ENCODE results near the gene FAM120B.

Gene FAM120B

GRCh38 chr6:170288091-170288631 lies 18.4 kb upstream of the FAM120B start:
- DNase-seq, result no peak

GRCh38 chr6:170288852-170289179 lies 17.7 kb upstream of the FAM120B start:
- DNase-seq, result no peak

- DNase-seq, result no peak
These were observed 17.2 kb upstream of the FAM120B start for GRCh38 chr6:170289180-170289931.

- no peak for DNase-seq
These were observed 16.6 kb upstream of the FAM120B start for GRCh38 chr6:170289951-170290295.

- DNase-seq, result no peak
These were observed 16.0 kb upstream of the FAM120B start, which contains the start of gene DLL1 for GRCh38 chr6:170290296-170291128. Gene DLL1, minus strand, starts transcription at chr6:170291078. Its CDS starts 939 bp downstream, at chr6:170290139.

- no peak for DNase-seq
These were observed 15.1 kb upstream of the FAM120B start for GRCh38 chr6:170291271-170292110.

- no peak for DNase-seq
These were observed 14.5 kb upstream of the FAM120B start for GRCh38 chr6:170292111-170292406.

DNA sequence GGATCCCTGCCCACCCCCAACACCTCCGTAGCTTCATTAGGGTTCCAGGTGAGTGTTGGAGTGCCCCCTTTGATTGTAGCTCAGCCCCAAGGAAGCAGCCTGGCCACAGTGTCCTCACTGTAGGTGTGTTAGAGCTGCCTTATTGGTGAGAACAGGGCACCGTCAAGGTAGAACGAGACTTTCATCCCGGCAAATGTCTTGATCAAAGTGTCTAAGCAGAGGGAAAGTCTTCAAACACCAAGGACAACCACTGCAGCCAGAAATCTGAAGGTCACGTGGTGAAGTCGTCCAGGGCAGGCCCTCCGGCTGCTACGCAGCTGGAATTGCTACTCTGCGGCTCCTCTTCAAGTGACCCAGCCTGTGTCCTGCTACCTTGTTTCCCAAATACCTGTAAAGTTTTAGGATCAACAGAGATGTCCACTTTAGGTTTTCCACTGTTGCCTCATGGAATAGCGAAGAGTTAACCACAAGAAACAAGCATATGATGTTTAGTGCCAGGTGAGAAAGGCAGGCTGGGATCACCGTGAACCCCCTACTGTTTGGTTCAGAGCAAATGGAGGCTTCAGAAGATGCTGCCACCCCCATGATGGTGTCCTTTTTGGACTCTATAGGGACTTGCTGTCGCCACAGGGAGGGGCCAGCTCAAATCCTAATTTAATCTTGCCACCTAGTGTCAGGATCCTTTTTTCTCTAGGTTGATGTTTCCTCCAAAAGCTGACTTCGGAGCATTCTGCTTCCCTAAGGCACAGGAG lies 14.0 kb upstream of the FAM120B start:
- DNase-seq, result no peak

DNA sequence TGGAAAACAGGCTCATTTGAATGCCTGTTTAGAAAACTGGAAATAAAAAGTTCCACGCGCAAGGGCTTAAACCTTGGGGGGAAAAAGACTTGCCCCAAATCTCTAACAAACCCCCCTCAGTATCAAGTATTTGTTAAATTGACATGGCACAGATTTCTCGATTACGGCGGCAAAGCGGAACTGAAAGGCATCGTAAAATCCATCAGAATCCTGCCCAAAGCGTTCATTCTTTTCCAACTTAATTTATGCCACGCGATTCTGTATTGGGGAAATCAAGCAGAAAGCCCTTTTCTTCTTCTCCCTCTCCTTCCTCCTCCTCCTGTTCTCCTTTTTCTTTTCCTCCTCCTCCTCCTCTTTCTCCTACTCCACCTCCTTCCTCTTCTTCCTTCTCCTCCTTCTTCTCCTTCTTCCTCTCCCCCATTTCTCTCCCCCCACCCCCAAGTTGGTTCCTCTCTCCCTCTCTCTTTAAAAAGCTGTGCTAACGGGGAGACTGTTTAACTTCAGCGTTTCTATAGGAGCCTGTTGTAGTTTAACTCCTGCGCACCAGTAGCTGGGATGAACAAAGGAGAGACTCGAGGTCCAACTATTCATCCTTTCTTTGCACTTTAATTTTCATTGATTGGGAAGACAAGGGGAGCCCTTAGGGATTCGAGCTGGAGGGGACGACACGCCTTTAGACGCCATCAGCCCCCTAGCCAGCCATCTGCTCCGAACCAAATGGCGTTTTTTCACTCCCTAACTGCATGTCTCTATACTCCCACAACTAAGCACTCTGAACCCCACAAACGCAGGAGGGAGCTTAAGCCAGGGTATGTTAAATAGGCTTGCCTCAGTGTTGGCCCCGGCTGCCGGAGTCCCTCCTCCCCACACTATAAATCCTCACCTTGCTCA lies 13.0 kb upstream of the FAM120B start:
- DNase-seq, result no peak

DNA sequence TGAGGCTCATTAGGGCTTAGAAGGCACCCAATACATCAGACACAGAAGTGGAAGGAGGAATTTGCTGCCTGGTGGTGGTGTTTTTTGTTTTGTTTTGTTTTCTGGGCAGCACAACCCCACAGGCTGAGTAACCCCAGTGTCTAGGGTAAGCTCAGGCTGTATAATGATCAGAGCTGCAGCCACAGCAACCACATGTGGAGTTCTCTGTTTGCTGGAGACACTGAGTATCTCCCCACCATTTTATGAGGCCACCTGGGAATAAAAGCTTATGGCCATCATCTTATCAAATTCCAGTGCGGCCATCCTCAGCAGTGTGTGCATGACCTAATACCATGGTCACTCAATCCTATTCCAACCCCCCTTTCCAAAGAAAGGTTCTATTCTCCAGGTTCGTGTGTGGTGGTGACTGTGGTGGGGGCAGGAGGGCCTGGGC lies 12.2 kb upstream of the FAM120B start:
- no peak for DNase-seq

DNA sequence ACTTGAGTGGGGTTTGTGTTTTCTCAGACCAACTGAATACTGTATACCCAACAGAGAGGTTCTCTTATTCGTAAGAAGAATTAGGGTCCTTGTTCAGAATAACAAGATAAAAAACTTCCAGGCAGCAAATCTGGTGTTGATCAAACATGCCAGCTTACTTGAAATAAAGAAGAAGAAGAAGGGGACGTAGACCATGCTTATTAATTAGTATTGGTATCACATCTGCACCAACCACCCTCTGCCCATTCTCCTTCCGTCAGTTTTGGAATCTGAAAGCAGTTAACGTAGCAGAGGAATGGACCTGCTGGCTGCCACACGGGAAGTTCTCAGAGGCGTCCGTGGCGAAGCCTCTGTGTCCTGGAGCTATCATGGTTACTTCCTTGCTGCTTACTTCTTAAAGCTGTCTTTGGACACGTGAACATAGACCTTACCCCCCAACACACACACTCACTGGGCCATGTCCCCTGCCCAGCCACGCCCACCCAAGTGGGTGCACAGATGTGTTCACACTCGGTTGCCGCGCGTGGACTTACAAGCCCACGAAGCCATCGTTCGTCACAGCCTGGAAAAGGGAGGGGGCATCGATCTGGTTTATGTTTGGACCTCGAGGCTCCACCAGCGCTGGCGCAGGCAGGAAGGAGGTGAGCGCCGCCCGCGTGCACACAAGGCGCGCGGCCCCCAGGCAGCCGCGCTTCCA lies 11.6 kb upstream of the FAM120B start:
- no peak for DNase-seq

- no peak for DNase-seq
These were observed 10.8 kb upstream of the FAM120B start for GRCh38 chr6:170295510-170296422.

- DNase-seq, result no peak
These were observed 10.2 kb upstream of the FAM120B start for GRCh38 chr6:170296423-170296745.

GRCh38 chr6:170296746-170297575 lies 9.6 kb upstream of the FAM120B start:
- no peak for DNase-seq

- no peak for DNase-seq
These were observed 8.8 kb upstream of the FAM120B start for GRCh38 chr6:170297576-170298330.

DNA sequence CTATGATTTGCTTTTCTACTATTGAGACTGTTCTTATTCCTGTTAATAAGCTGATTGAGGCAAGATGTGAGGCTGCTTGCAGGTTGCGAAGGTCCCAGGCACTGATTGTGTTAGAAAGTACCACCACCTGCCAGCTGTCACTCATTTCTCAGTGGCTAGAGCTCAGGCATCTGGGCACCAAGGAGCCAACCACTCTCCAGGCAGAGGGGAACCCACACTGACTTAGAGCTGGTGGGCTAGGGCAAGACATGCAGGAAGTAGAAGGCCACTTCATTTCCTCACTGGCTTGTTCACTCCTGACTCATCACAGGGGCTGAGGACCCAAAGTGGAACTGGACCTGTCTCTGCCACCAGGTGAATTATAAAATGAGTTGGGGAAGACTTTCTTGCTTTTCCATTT lies 7.9 kb upstream of the FAM120B start:
- no peak for DNase-seq

DNA sequence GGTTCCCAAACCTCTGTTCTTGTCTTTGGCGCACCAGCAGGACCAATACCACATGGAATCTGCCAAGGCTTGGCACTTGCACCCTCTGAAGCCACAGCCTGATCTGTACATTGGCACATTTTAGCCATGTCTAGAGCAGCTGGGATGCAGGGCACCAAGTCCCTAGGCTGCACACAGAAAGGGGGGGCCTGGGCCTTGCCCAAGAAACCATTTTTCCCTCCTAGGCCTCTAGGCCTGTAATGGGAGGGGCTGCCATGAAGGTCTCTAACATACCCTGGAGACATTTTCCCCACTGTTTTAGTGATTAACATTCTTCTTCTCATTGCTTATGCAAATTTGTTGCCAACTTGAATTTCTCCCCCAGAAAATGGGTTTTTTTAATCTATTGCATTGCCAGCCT lies 5.4 kb upstream of the FAM120B start:
- no peak for DNase-seq

DNA sequence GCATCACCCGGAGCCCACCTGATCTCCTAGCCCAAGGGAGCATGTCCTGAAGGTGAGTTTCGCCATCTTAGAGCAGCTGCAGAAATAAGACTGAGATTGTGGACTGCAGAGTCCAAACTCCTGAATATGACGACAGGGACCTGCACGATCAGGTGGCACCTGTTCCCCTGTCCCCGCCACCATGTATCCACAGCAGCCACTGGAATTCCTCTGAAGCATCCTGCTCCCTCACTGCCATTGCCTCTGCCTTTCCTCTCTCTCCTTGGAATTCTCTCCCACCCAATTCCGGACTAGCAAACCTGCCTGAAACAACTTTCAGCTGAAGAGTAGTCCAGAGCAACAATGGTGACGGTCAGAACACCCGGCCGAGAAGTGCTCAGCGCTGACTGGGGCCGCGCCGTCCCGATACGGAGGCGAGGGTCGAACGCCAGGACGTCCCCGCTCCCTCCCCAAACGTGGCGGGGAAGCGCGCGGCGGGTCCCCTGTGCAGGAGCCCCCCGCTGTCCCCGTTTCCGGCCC lies 694 bp upstream of the FAM120B start:
- no peak for DNase-seq

Data from effector CD4-positive, alpha-beta T cell (primary cell).